T-helper 1 cell treated with Interleukin-12 subunit alpha and Interleukin-12 subunit beta and Interleukin-4 antibody, amounts not matched to agents 30 μg/mL and 1 μg/mL, for 36 hours (primary cell): Measurements from ENCODE around the gene ALPI.
"Not testable (repeated sequence)": the region's sequence is repeated elsewhere in the genome, so short reads cannot be mapped to it uniquely, and the experiment has no call there.

Source experiments
- H3K27ac Mint-ChIP-seq: one replicate; pipeline ENCODE4 v1.8.0; 2021; ENCODE audit warnings: mild to moderate bottlenecking, mixed read lengths
- H3K27me3 Mint-ChIP-seq: one replicate; pipeline ENCODE4 v1.8.0; 2021; ENCODE audit warnings: low read depth, mixed read lengths
- H3K36me3 Mint-ChIP-seq: one replicate; pipeline ENCODE4 v1.8.0; 2021; ENCODE audit warnings: low read depth, mixed read lengths
- H3K4me1 Mint-ChIP-seq: one replicate; pipeline ENCODE4 v1.8.0; 2021; ENCODE audit warnings: low read depth, mixed read lengths
- H3K4me3 Mint-ChIP-seq: one replicate; pipeline ENCODE4 v1.8.0; 2021; ENCODE audit warnings: mild to moderate bottlenecking, moderate library complexity, mixed read lengths
- H3K9me3 Mint-ChIP-seq: one replicate; pipeline ENCODE4 v1.8.0; 2021; ENCODE audit warnings: mixed read lengths

The ALPI gene

DNA sequence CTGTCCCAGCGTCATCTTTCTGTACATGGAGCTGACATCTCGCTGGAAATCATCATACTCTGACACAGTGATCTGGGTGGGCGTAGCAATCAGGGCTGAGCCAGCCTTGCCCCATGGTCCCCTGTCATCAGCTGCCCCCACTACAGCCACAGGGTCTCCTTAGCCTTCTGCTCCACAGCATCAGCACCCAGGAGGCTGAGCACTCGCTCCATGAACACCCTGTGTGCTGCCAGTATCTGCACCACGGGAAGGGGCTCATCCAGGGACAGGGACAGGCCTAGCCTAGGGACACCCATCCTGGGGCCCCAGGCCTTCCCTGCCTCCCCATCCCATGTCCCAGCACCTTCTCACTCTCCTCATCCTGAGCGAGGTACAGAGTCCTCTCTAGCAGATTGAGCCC, 37.9 kb upstream of the ALPI start:
- Mint-ChIP-seq H3K27me3 (peaks cover 53% of the 10 kb centered on the region), H3K4me3 (peak overlapping the region; percentile 40), H3K4me1 (peaks cover 5% of the 10 kb centered on the region), H3K36me3 (peaks cover 2% of the 10 kb centered on the region), H3K9me3 (peaks cover 5% of the 10 kb centered on the region), H3K27ac (no peak overlapping the region)

- Mint-ChIP-seq H3K27me3 (peaks cover 53% of the 10 kb centered on the region), H3K36me3 (peaks cover 2% of the 10 kb centered on the region), H3K4me3 (peak overlapping the region; percentile 40)
Observed at GRCh38 chr2:232418466-232419244, 37.3 kb upstream of the ALPI start.

GRCh38 chr2:232419245-232420072, 36.5 kb upstream of the ALPI start:
- Mint-ChIP-seq H3K27ac (no peak overlapping the region), H3K36me3 (peaks cover 2% of the 10 kb centered on the region), H3K4me3 (peak overlapping the region; percentile 4), H3K27me3 (peaks cover 60% of the 10 kb centered on the region), H3K4me1 (peaks cover 1% of the 10 kb centered on the region), H3K9me3 (peaks cover 5% of the 10 kb centered on the region)

More at GRCh38 chr2:232418466-232419244, 37.3 kb upstream of the ALPI start:
- peaks cover 1% of the 10 kb centered on the region for H3K4me1 Mint-ChIP-seq
- H3K27ac Mint-ChIP-seq = no peak overlapping the region
- peaks cover 5% of the 10 kb centered on the region for H3K9me3 Mint-ChIP-seq

- Mint-ChIP-seq H3K36me3 (peaks cover 2% of the 10 kb centered on the region), H3K9me3 (peaks cover 5% of the 10 kb centered on the region), H3K27me3 (peaks cover 62% of the 10 kb centered on the region), H3K4me3 (no peak overlapping the region), H3K4me1 (peaks cover 1% of the 10 kb centered on the region), H3K27ac (no peak overlapping the region)
Observed at GRCh38 chr2:232420073-232420454, 35.9 kb upstream of the ALPI start.

DNA sequence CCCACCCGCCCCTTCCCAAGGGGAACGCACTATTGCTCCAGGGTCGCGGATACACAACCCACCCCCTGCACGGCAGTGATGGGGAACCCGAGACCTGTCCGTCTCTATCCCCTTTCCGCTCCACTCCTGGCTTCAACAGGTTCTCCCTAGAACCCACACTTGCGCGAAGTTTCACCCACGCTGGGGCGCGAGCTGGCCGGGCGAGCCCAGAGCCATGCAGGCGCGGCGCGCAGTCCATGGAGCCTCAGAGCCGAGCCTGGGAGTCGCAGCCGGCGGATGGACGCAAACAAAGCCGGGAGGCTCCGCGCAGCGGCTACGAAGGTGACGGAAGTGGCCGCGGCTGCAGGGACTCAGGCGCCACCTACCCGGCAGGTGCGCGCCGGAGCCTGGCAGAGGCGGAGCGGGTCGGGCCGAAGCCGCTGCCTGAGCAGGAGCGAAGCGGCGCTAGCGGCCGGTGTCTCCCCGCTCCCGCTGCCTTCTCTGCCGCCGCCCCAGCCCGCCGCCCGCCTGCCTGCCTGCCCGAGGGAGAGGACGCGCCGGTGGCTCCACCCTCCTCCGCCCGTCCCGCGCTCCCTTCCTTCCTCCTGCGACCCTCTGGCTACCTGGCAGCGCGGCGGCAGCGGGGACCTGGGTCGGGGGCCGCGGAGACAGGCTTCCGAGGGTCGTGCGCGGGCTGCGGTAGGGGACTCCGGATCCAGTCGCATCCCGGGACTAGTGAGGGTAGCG, 35.3 kb upstream of the ALPI start:
- peaks cover 1% of the 10 kb centered on the region for H3K4me1 Mint-ChIP-seq
- no peak overlapping the region for H3K4me3 Mint-ChIP-seq
- H3K27ac Mint-ChIP-seq = no peak overlapping the region
- peaks cover 68% of the 10 kb centered on the region for H3K27me3 Mint-ChIP-seq
- peaks cover 2% of the 10 kb centered on the region for H3K36me3 Mint-ChIP-seq
- H3K9me3 Mint-ChIP-seq = peaks cover 5% of the 10 kb centered on the region

DNA sequence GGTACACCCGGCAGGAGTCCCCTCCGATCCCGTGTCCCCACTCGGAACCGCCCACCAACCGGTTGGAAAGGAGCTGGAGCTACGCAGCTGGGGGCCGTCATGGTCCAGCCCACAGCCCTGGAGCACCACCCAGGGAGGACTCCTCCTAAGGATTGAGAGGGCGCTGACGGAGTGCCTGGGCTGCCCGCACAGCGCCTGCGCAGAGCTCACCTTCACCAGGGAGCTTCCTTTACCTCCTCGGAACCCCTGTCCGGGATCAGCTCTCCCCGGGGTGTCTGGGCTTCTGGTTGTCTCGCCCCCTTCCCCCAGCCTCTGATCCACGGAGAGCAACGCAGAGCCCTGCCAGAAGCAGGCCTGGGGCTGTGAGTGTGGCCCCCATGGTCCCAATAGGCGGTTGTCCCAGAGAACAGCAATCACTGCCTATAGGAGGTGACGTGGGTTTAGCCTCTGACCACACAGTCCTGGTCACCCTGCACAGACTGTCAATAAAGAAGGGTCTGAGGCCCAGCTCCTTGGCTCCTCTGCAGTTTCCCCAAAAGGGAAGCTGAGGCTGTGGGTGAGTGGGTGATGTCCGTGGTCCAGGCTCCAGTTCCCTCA, 34.7 kb upstream of the ALPI start:
- no peak overlapping the region for H3K4me3 Mint-ChIP-seq
- H3K27ac Mint-ChIP-seq = no peak overlapping the region
- H3K27me3 Mint-ChIP-seq = peaks cover 72% of the 10 kb centered on the region
- peaks cover 5% of the 10 kb centered on the region for H3K9me3 Mint-ChIP-seq
- H3K4me1 Mint-ChIP-seq = peaks cover 1% of the 10 kb centered on the region
- peaks cover 2% of the 10 kb centered on the region for H3K36me3 Mint-ChIP-seq

DNA sequence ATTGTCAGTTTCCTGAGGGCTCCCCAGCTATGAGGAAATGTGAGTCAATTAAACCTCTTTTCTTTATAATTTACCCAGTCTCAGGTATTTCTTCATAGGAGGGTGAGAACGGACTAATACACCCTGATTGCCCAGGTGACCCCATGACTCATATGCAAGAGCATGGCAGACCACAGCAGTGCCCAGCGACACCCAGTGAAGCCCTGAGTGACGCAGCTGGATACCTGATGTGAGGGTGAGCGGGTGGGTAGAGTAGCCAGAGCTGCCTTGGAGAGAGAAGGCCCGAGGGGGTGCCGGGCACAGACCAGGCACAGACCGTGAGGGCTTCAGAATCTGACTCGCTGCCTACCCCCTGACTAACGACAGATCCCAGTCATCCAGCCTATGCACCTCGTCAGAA, 33.9 kb upstream of the ALPI start:
- peaks cover 2% of the 10 kb centered on the region for H3K36me3 Mint-ChIP-seq
- H3K27ac Mint-ChIP-seq = no peak overlapping the region
- H3K27me3 Mint-ChIP-seq = peaks cover 72% of the 10 kb centered on the region
- peaks cover 5% of the 10 kb centered on the region for H3K9me3 Mint-ChIP-seq
- H3K4me3 Mint-ChIP-seq = peak overlapping the region; percentile 1
- peaks cover 1% of the 10 kb centered on the region for H3K4me1 Mint-ChIP-seq

GRCh38 chr2:232422996-232423395, 33.0 kb upstream of the ALPI start:
- not testable (repeated sequence) for H3K4me1 Mint-ChIP-seq, H3K4me3 Mint-ChIP-seq, H3K9me3 Mint-ChIP-seq, H3K36me3 Mint-ChIP-seq, H3K27ac Mint-ChIP-seq
- H3K27me3 Mint-ChIP-seq = peaks cover 67% of the 10 kb centered on the region

DNA sequence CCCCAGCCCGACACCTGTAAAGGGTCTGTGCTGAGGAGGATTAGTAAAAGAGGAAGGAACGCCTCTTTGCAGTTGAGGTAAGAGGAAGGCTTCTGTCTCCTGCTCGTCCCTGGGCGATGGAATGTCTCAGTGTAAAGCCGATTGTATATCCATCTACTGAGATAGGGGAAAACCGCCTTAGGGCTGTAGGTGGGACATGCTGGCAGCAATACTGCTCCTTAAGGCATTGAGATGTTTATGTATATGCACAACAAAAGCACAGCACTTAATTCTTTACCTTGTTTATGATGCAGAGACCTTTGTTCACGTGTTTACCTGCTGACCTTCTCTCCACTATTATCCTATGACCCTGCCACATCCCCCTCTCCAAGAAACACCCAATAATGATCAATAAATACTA, 32.5 kb upstream of the ALPI start:
- not testable (repeated sequence) for H3K4me1 Mint-ChIP-seq

DNA sequence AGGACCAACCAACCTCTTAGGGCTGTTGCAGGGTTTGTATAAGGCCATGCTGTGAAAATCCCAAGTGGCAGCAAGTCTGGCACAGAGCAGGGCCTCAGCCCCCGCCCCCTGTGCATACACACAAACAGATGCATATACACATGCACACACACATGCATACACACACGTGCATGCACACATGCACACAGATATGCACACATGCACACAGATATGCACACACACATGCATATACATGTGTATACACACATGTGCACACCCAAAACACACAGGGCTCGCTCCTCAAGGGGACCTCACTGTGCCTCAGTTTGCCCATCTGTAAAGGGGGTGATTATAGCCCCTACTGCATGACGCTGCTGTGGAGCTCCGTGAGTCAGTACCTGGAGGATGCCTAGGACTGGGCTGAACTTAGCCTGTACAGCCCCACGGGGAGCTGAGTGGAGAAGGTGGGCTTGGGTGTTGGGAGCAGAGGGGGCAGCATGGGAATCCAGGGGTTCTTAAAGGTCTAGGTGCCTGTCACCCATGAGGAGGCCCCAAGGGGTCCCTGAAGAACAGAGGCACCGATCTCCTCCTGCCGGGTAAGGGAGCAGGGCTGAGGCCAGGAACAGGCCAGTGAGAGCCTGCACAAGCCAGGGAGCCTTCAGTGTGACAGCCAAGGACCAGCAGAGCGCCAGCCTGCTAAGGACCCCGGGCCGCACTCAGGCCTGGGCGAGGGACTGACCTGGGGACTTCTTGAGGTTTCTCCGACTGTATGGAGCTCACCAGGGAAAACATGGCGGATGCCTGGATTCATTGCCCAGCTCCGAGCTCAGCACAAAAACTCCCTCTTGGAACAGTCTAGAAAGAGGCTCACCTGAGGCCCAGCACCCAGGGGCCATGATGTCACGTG, 24.0 kb upstream of the ALPI start:
- Mint-ChIP-seq H3K9me3 (no peaks in the 10 kb centered on the region), H3K4me3 (no peak overlapping the region), H3K27me3 (peaks cover 4% of the 10 kb centered on the region), H3K4me1 (no peaks in the 10 kb centered on the region), H3K36me3 (no peaks in the 10 kb centered on the region), H3K27ac (no peak overlapping the region)

More for the DNA sequence above, 32.5 kb upstream of the ALPI start:
- not testable (repeated sequence) for H3K27ac Mint-ChIP-seq, H3K4me3 Mint-ChIP-seq, H3K36me3 Mint-ChIP-seq, H3K9me3 Mint-ChIP-seq
- H3K27me3 Mint-ChIP-seq = peaks cover 63% of the 10 kb centered on the region

DNA sequence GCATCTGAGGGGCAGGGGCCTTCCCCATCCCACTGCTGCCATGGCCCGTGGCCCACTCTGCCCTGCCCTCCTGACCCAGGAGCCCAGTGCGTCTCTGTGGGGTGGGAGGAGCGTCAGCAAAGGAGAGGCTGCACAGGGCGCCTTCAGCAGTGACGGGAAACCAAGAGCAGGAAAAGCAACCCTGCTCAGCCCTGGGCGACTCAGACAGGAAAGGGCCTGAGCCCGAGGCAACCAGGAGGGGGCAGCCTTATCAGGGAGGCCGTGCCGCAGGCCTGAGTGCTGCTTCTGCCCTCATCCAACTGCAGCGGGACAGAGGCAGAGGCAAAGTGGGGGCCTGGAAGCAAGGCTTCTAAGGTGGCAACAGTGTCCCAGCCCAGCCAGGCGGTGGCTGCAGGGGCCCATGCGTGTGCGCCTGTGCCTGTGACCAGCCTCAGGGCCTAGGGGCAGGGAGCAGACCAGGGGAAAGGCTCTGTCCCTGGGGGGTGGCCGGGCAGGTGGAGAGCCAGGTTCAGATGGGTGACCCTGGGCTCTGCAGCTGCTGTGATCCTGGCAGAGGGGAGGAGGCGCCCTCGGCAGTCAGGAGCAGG, 23.3 kb upstream of the ALPI start:
- Mint-ChIP-seq H3K36me3 (no peaks in the 10 kb centered on the region), H3K27ac (no peak overlapping the region), H3K4me3 (no peak overlapping the region), H3K27me3 (peaks cover 4% of the 10 kb centered on the region), H3K9me3 (no peaks in the 10 kb centered on the region), H3K4me1 (no peaks in the 10 kb centered on the region)

DNA sequence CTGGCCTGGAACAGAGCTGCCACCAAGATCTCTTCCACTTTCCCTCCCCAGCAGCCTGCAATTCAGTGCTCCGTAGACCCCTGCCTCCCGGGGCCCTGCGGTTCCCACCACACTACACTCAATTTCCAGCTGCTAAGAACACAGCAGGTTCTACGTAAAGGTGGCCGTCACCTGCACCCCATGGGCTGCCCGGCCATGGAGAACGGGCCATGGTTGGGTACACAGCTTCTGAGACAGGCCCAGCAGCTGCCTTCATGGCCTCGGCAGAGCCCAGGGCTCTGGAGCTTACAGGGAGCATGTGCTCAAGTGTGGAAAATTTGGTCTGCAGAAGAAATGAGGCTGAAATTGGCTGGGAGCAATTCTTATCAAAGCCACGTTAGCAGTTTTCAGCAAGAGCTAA, 22.3 kb upstream of the ALPI start:
- H3K4me3 Mint-ChIP-seq, H3K36me3 Mint-ChIP-seq, H3K9me3 Mint-ChIP-seq, H3K4me1 Mint-ChIP-seq, H3K27me3 Mint-ChIP-seq, H3K27ac Mint-ChIP-seq: not testable (repeated sequence)

- H3K4me1 Mint-ChIP-seq = no peaks in the 10 kb centered on the region
- H3K27me3 Mint-ChIP-seq = peaks cover 4% of the 10 kb centered on the region
- no peak overlapping the region for H3K4me3 Mint-ChIP-seq
- H3K9me3 Mint-ChIP-seq = no peaks in the 10 kb centered on the region
- H3K36me3 Mint-ChIP-seq = no peaks in the 10 kb centered on the region
- H3K27ac Mint-ChIP-seq = no peak overlapping the region
Observed at GRCh38 chr2:232434091-232434490, 21.9 kb upstream of the ALPI start.
